Measurements from ENCODE around the gene LMX1A.

The LMX1A gene

DNA sequence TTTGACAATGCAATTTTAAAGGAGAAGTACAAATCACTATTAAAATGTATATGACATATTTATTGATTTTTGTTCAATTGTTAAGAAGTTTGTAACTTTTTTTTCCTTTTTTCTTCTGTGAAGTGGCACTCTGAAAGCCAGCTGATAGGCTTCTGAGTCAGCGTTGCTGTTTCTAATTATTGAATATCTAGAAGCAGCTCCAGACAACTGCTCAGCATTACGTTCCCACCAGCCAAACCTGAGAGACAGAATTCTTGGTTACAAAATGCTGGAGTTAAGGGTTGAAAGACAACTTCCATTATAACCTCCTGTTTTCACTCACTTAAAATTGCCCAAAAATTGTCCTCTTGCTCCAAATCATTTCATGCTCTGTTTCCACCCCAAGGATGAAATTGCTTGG, 31.4 kb upstream of the LMX1A start:
- no peaks in the 10 kb centered on the region for H3K36me3 ChIP-seq (ENCODE audit: control insufficient read depth in 1 of 2, insufficient read depth in 2 of 2, low read depth in 1 of 2, low read length in 2 of 2)
- WGBS, result no CpG with 5 or more reads among the region's 2 CpGs
- H4K8ac ChIP-seq (ENCODE audit: low read length), result no peak overlapping the region
- no peak overlapping the region for H3K14ac ChIP-seq (ENCODE audit: low read length in 2 of 2)
- no peaks in the 10 kb centered on the region for H3K4me1 ChIP-seq (ENCODE audit: control insufficient read depth, insufficient read depth, low read depth, low read length)
- H3K4me3 ChIP-seq (ENCODE audit: insufficient read depth in 1 of 2, low read depth in 1 of 2, low read length in 2 of 2), result no peak overlapping the region
- H2AFZ ChIP-seq (ENCODE audit: low read depth, low read length), result no peak overlapping the region
- no peak overlapping the region for H2AK5ac ChIP-seq (ENCODE audit: low read length, severe bottlenecking)
- no peaks in the 10 kb centered on the region for H3K79me1 ChIP-seq (replicated peaks; ENCODE audit: low read length, poor library complexity, severe bottlenecking)
- no peak overlapping the region for H3K4ac ChIP-seq (ENCODE audit: low read depth in 1 of 2, low read length in 2 of 2)
- peaks cover 45 to 76% of the 10 kb centered on the region in 2 experiments for H3K27me3 ChIP-seq (ENCODE audit: control insufficient read depth in 1 of 2, insufficient read depth in 1 of 2, low read length in 2 of 2)
- no peak overlapping the region for H3K18ac ChIP-seq (ENCODE audit: low read depth in 1 of 2, low read length in 2 of 2)
- H2BK15ac ChIP-seq (ENCODE audit: low read depth, poor library complexity, severe bottlenecking), result no peak overlapping the region
- peaks cover 5% of the 10 kb centered on the region for H3K9me3 ChIP-seq (ENCODE audit: control insufficient read depth, low read length)
- H3K23ac ChIP-seq (ENCODE audit: low read length in 2 of 2), result no peak overlapping the region
- H2BK12ac ChIP-seq (ENCODE audit: low read length in 2 of 2), result no peak overlapping the region
- DNase-seq, result no peak
- H3K4me2 ChIP-seq (ENCODE audit: low read length, poor library complexity, severe bottlenecking), result no peak overlapping the region
- no peak overlapping the region for H2BK120ac ChIP-seq (ENCODE audit: low read depth, low read length)
- peak overlapping the region; percentile 53 for H3K9ac ChIP-seq (ENCODE audit: low read length)
- H4K91ac ChIP-seq (ENCODE audit: low read length), result no peak overlapping the region
- no peak overlapping the region for H2BK5ac ChIP-seq (ENCODE audit: low read depth, low read length, poor library complexity, severe bottlenecking)
- no peak overlapping the region for H3K27ac ChIP-seq (ENCODE audit: low read length, poor library complexity, severe bottlenecking)

DNA sequence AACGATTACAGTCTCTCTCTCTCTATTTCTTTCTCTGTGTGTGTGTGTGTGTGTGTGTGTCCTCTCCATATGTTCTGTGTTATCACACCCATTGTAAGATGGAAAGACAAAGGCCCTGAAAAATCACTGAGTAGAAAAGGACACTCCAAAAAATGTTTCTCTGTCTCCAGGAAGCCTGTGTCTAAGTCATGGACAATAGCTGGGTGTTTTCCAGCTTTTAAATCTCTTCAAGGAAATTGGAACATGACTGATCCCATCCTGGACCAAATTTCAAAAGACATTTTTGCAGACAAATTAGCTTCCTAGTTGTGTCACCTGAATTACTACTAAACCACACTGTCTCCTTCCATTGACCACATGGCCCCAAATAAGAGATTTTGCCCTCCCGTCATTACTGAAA, 31.0 kb upstream of the LMX1A start:
- Histone ChIP-seq H3K4me3 (ENCODE audit: insufficient read depth in 1 of 2, low read depth in 1 of 2, low read length in 2 of 2) (no peak overlapping the region), H3K36me3 (ENCODE audit: control insufficient read depth in 1 of 2, insufficient read depth in 2 of 2, low read depth in 1 of 2, low read length in 2 of 2) (no peaks in the 10 kb centered on the region), H2BK12ac (ENCODE audit: low read length in 2 of 2) (no peak overlapping the region), H3K9me3 (ENCODE audit: control insufficient read depth, low read length) (peaks cover 5% of the 10 kb centered on the region), H3K27me3 (ENCODE audit: control insufficient read depth in 1 of 2, insufficient read depth in 1 of 2, low read length in 2 of 2) (peaks cover 43 to 78% of the 10 kb centered on the region in 2 experiments), H3K23ac (ENCODE audit: low read length in 2 of 2) (no peak overlapping the region), H2BK15ac (ENCODE audit: low read depth, poor library complexity, severe bottlenecking) (no peak overlapping the region), H3K4ac (ENCODE audit: low read depth in 1 of 2, low read length in 2 of 2) (no peak overlapping the region), H3K9ac (ENCODE audit: low read length) (peak overlapping the region; percentile 53), H3K79me1 (replicated peaks; ENCODE audit: low read length, poor library complexity, severe bottlenecking) (no peaks in the 10 kb centered on the region), H2AFZ (ENCODE audit: low read depth, low read length) (no peak overlapping the region), H4K91ac (ENCODE audit: low read length) (no peak overlapping the region), H3K4me2 (ENCODE audit: low read length, poor library complexity, severe bottlenecking) (no peak overlapping the region), H2BK120ac (ENCODE audit: low read depth, low read length) (no peak overlapping the region), H4K8ac (ENCODE audit: low read length) (no peak overlapping the region), H3K4me1 (ENCODE audit: control insufficient read depth, insufficient read depth, low read depth, low read length) (no peaks in the 10 kb centered on the region), H3K18ac (ENCODE audit: low read depth in 1 of 2, low read length in 2 of 2) (no peak overlapping the region), H3K27ac (ENCODE audit: low read length, poor library complexity, severe bottlenecking) (no peak overlapping the region), H2BK5ac (ENCODE audit: low read depth, low read length, poor library complexity, severe bottlenecking) (no peak overlapping the region), H3K14ac (ENCODE audit: low read length in 2 of 2) (no peak overlapping the region), H2AK5ac (ENCODE audit: low read length, severe bottlenecking) (no peak overlapping the region)
- no CpG with 5 or more reads among the region's 2 CpGs for WGBS
- no peak for DNase-seq

- peak overlapping the region; percentile 78 for H3K9ac ChIP-seq (ENCODE audit: low read length)
- no peak overlapping the region for H2AK5ac ChIP-seq (ENCODE audit: low read length, severe bottlenecking)
- no peaks in the 10 kb centered on the region for H3K79me1 ChIP-seq (replicated peaks; ENCODE audit: low read length, poor library complexity, severe bottlenecking)
- no peak overlapping the region for H3K23ac ChIP-seq (ENCODE audit: low read length in 2 of 2)
- H3K27ac ChIP-seq (ENCODE audit: low read length, poor library complexity, severe bottlenecking), result no peak overlapping the region
- no peak overlapping the region for H3K4ac ChIP-seq (ENCODE audit: low read depth in 1 of 2, low read length in 2 of 2)
- DNase-seq, result no peak
- WGBS, result 67% methylated on average over 5 of the region's 5 CpGs
- no peaks in the 10 kb centered on the region for H3K4me1 ChIP-seq (ENCODE audit: control insufficient read depth, insufficient read depth, low read depth, low read length)
- no peak overlapping the region for H3K18ac ChIP-seq (ENCODE audit: low read depth in 1 of 2, low read length in 2 of 2)
- peaks cover 11 to 64% of the 10 kb centered on the region in 2 experiments for H3K27me3 ChIP-seq (ENCODE audit: control insufficient read depth in 1 of 2, insufficient read depth in 1 of 2, low read length in 2 of 2)
- no peak overlapping the region for H3K4me2 ChIP-seq (ENCODE audit: low read length, poor library complexity, severe bottlenecking)
- H2BK12ac ChIP-seq (ENCODE audit: low read length in 2 of 2), result no peak overlapping the region
- peak overlapping the region in 1 of 2 experiments; percentile 13 for H3K4me3 ChIP-seq (ENCODE audit: insufficient read depth in 1 of 2, low read depth in 1 of 2, low read length in 2 of 2)
- H3K9me3 ChIP-seq (ENCODE audit: control insufficient read depth, low read length), result no peaks in the 10 kb centered on the region
- no peak overlapping the region for H2BK15ac ChIP-seq (ENCODE audit: low read depth, poor library complexity, severe bottlenecking)
- H2AFZ ChIP-seq (ENCODE audit: low read depth, low read length), result no peak overlapping the region
- no peak overlapping the region for H2BK120ac ChIP-seq (ENCODE audit: low read depth, low read length)
- no peak overlapping the region for H2BK5ac ChIP-seq (ENCODE audit: low read depth, low read length, poor library complexity, severe bottlenecking)
- peak overlapping the region; percentile 24 for H4K8ac ChIP-seq (ENCODE audit: low read length)
- peak overlapping the region in 1 of 2 experiments; percentile 81 for H3K14ac ChIP-seq (ENCODE audit: low read length in 2 of 2)
- no peak overlapping the region for H4K91ac ChIP-seq (ENCODE audit: low read length)
- no peaks in the 10 kb centered on the region for H3K36me3 ChIP-seq (ENCODE audit: control insufficient read depth in 1 of 2, insufficient read depth in 2 of 2, low read depth in 1 of 2, low read length in 2 of 2)
Observed at GRCh38 chr1:165383599-165384405, 27.3 kb upstream of the LMX1A start.

- no peak overlapping the region for H3K4me2 ChIP-seq (ENCODE audit: low read length, poor library complexity, severe bottlenecking)
- H3K9me3 ChIP-seq (ENCODE audit: control insufficient read depth, low read length), result no peaks in the 10 kb centered on the region
- no peaks in the 10 kb centered on the region for H3K36me3 ChIP-seq (ENCODE audit: control insufficient read depth in 1 of 2, insufficient read depth in 2 of 2, low read depth in 1 of 2, low read length in 2 of 2)
- 67% methylated on average over 6 of the region's 6 CpGs for WGBS
- H2AK5ac ChIP-seq (ENCODE audit: low read length, severe bottlenecking), result no peak overlapping the region
- peak overlapping the region; percentile 16 for H4K8ac ChIP-seq (ENCODE audit: low read length)
- H2BK12ac ChIP-seq (ENCODE audit: low read length in 2 of 2), result no peak overlapping the region
- H3K27me3 ChIP-seq (ENCODE audit: control insufficient read depth in 1 of 2, insufficient read depth in 1 of 2, low read length in 2 of 2), result peaks cover 5 to 60% of the 10 kb centered on the region in 2 experiments
- H2AFZ ChIP-seq (ENCODE audit: low read depth, low read length), result no peak overlapping the region
- DNase-seq, result no peak
- H2BK120ac ChIP-seq (ENCODE audit: low read depth, low read length), result no peak overlapping the region
- H3K9ac ChIP-seq (ENCODE audit: low read length), result peak overlapping the region; percentile 78
- no peak overlapping the region for H3K4ac ChIP-seq (ENCODE audit: low read depth in 1 of 2, low read length in 2 of 2)
- no peak overlapping the region for H3K14ac ChIP-seq (ENCODE audit: low read length in 2 of 2)
- no peak overlapping the region for H4K91ac ChIP-seq (ENCODE audit: low read length)
- H2BK5ac ChIP-seq (ENCODE audit: low read depth, low read length, poor library complexity, severe bottlenecking), result no peak overlapping the region
- no peak overlapping the region for H3K18ac ChIP-seq (ENCODE audit: low read depth in 1 of 2, low read length in 2 of 2)
- H3K27ac ChIP-seq (ENCODE audit: low read length, poor library complexity, severe bottlenecking), result no peak overlapping the region
- no peaks in the 10 kb centered on the region for H3K4me1 ChIP-seq (ENCODE audit: control insufficient read depth, insufficient read depth, low read depth, low read length)
- no peak overlapping the region for H3K23ac ChIP-seq (ENCODE audit: low read length in 2 of 2)
- H2BK15ac ChIP-seq (ENCODE audit: low read depth, poor library complexity, severe bottlenecking), result no peak overlapping the region
- H3K79me1 ChIP-seq (replicated peaks; ENCODE audit: low read length, poor library complexity, severe bottlenecking), result no peaks in the 10 kb centered on the region
- no peak overlapping the region for H3K4me3 ChIP-seq (ENCODE audit: insufficient read depth in 1 of 2, low read depth in 1 of 2, low read length in 2 of 2)
Observed at GRCh38 chr1:165383067-165383466, 26.6 kb upstream of the LMX1A start.

All from mesenchymal stem cell (in vitro differentiated cells and primary cell).